Astrocyte of the hippocampus (primary cell): ENCODE measurements around the gene PGAP6.
"Not testable (repeated sequence)": the region's sequence is repeated elsewhere in the genome, so short reads cannot be mapped to it uniquely, and the experiment has no call there.

Source experiments
- DNase-seq: peaks from one replicate; pipeline ENCODE4 v3.0.0; 2011; ENCODE audit warnings: low read depth, low spot score

The PGAP6 gene

GRCh38 chr16:379183-379960 is 2.4 kb downstream of the PGAP6 start:
- DNase-seq: no peak

GRCh38 chr16:378821-379182 is 3.0 kb downstream of the PGAP6 start:
- no peak for DNase-seq

- not testable (repeated sequence) for DNase-seq
Measured at GRCh38 chr16:378113-378820, 3.5 kb downstream of the PGAP6 start.

GRCh38 chr16:377419-377951 is 4.3 kb downstream of the PGAP6 start:
- DNase-seq: no peak

- no peak for DNase-seq
Measured at GRCh38 chr16:376817-377418, 4.9 kb downstream of the PGAP6 start.

- no peak for DNase-seq
Measured at GRCh38 chr16:375927-376816, 5.6 kb downstream of the PGAP6 start.

- no peak for DNase-seq
Measured at GRCh38 chr16:375212-375611, 6.6 kb downstream of the PGAP6 start.

- no peak for DNase-seq
Measured at GRCh38 chr16:374616-374926, 7.2 kb downstream of the PGAP6 start.

- no peak for DNase-seq
Measured at GRCh38 chr16:373848-374615, 7.7 kb downstream of the PGAP6 start.

GRCh38 chr16:373020-373598 is 8.7 kb downstream of the PGAP6 start:
- DNase-seq: no peak

GRCh38 chr16:372302-372983 is 9.3 kb downstream of the PGAP6 start:
- no peak for DNase-seq

GRCh38 chr16:371515-372301 is 10.1 kb downstream of the PGAP6 start:
- DNase-seq: no peak

GRCh38 chr16:370979-371514 is 10.7 kb downstream of the PGAP6 start:
- no peak for DNase-seq

- peak; percentile 98 for DNase-seq
Measured at GRCh38 chr16:370443-370842, 11.3 kb downstream of the PGAP6 start, which contains the start of gene MRPL28. Gene MRPL28, minus strand, starts transcription at chr16:370538. Its CDS starts 320 bp downstream, at chr16:370218.

- peak; percentile 52 for DNase-seq
Measured at GRCh38 chr16:369866-370436, 11.8 kb downstream of the PGAP6 start.

GRCh38 chr16:369275-369865 is 12.4 kb downstream of the PGAP6 start:
- no peak for DNase-seq

- DNase-seq: no peak
Measured at GRCh38 chr16:368388-369158, 13.2 kb downstream of the PGAP6 start.
